Transverse colon (tissue), 4 donors: ENCODE measurements around the gene NEDD4L.

Experiments used
- CTCF ChIP-seq, 5 experiments: fragments of 200-600 bp in 3 of 5; fragments of 450-650 bp in 2 of 5; sonication (generic) in 3 of 5; IDR thresholded peaks; 1 replicate in 2 of 5; 2 replicates in 3 of 5; pipeline ENCODE4 v1.5.1; 2016 to 2017; ENCODE audit warnings: antibody characterized with exemption in 5 of 5, inconsistent platforms in 3 of 5, mild to moderate bottlenecking in 2 of 5, moderate library complexity in 1 of 5
- POLR2AphosphoS5 ChIP-seq, 3 donors: sonication (generic); formaldehyde crosslinking; IDR thresholded peaks; one replicate each; pipeline ENCODE4 v1.6.1; 2016; ENCODE audit warnings: antibody characterized with exemption in 3 of 3

- TF ChIP-seq POLR2AphosphoS5 (IDR thresholded peaks at IDR 0.05) (no peak), CTCF (IDR thresholded peaks at IDR 0.05) (no peak)
Measured at GRCh38 chr18:58105206-58105887, 61.3 kb downstream of the NEDD4L start.
